ENCODE data around the gene COPS9. TPM values are rescaled to one million over a fixed set of nuclear protein-coding genes. Genes with fewer than 3 reads are reported as not detected.

The COPS9 gene
- total RNA-seq, 2 experiments from 2014 or later, result 84.5 to 91.3 TPM

- no peak overlapping the region for H3K4me3 Mint-ChIP-seq
- no peak overlapping the region for H3K27ac Mint-ChIP-seq
- DNase-seq, result no peak
- no peaks in the 10 kb centered on the region for H3K4me1 Mint-ChIP-seq (ENCODE audit: low read depth)
- CTCF ChIA-PET, result no interaction called here
- H3K9me3 Mint-ChIP-seq, result no peaks in the 10 kb centered on the region
- intact Hi-C loops (cut with micrococcal nuclease), result no loop called here
- H3K27me3 Mint-ChIP-seq (ENCODE audit: low read depth), result no peaks in the 10 kb centered on the region
- H3K36me3 Mint-ChIP-seq (ENCODE audit: low read depth), result peaks cover 44% of the 10 kb centered on the region
These were observed 8.8 kb downstream of the COPS9 start for GRCh38 chr2:240127191-240127750.

DNA sequence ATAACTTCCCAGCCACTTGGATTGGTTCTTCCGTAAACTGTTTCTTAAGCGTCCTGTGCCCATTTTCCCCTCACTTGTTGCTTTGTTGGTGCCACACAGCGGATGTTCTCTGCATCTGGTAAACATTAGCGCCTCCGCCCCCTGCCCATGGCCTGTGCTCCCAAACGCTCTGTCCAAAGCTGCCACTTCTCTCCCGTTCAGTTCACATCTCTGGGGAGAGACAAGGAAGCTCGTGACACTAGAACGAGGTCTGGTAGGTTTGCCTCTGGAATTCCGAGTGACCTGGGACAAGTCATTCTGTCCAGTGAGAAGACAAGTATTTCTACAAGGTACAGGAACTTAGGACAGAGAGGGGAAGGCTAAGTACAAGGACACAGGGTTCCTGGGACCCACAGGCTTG, 9.4 kb downstream of the COPS9 start:
- Mint-ChIP-seq H3K36me3 (ENCODE audit: low read depth) (peaks cover 40% of the 10 kb centered on the region), H3K4me3 (no peak overlapping the region), H3K27me3 (ENCODE audit: low read depth) (no peaks in the 10 kb centered on the region), H3K9me3 (no peaks in the 10 kb centered on the region), H3K4me1 (ENCODE audit: low read depth) (peaks cover 2% of the 10 kb centered on the region), H3K27ac (no peak overlapping the region)
- CTCF ChIA-PET, result no interaction called here
- intact Hi-C loops (cut with micrococcal nuclease), result no loop called here
- no peak for DNase-seq

DNA sequence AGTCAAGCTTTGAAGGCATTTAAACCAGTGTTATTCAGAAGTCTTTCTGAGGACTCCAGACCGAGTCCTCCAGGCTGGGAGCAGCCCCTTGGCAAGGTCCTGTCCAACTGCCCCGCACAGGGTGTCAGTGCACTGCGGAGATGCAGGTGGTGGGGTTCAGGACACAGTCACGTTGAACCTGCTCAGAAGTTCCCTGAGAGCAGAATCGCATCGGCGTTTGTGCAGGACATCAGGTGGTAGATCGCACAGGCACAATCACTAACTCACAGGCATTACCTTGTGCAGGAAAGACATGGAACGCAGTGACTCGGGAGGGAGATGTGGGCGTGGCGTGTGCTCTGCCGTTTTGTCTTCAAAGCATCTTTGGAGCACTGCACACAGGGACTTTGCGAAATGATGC, 10.4 kb downstream of the COPS9 start:
- no peak for DNase-seq
- Mint-ChIP-seq H3K4me1 (ENCODE audit: low read depth) (peaks cover 12% of the 10 kb centered on the region), H3K9me3 (no peaks in the 10 kb centered on the region), H3K27me3 (ENCODE audit: low read depth) (no peaks in the 10 kb centered on the region), H3K4me3 (no peak overlapping the region), H3K27ac (no peak overlapping the region), H3K36me3 (ENCODE audit: low read depth) (peaks cover 36% of the 10 kb centered on the region)
- intact Hi-C loops (cut with micrococcal nuclease), result no loop called here
- CTCF ChIA-PET, result no interaction called here

GRCh38 chr2:240124651-240125030, 11.5 kb downstream of the COPS9 start:
- Mint-ChIP-seq H3K4me1 (ENCODE audit: low read depth) (peaks cover 15% of the 10 kb centered on the region), H3K9me3 (no peaks in the 10 kb centered on the region), H3K27me3 (ENCODE audit: low read depth) (peaks cover 1% of the 10 kb centered on the region), H3K4me3 (no peak overlapping the region), H3K36me3 (ENCODE audit: low read depth) (peaks cover 26% of the 10 kb centered on the region), H3K27ac (no peak overlapping the region)
- no peak for DNase-seq
- CTCF ChIA-PET, result no interaction called here
- intact Hi-C loops (cut with micrococcal nuclease), result no loop called here

DNA sequence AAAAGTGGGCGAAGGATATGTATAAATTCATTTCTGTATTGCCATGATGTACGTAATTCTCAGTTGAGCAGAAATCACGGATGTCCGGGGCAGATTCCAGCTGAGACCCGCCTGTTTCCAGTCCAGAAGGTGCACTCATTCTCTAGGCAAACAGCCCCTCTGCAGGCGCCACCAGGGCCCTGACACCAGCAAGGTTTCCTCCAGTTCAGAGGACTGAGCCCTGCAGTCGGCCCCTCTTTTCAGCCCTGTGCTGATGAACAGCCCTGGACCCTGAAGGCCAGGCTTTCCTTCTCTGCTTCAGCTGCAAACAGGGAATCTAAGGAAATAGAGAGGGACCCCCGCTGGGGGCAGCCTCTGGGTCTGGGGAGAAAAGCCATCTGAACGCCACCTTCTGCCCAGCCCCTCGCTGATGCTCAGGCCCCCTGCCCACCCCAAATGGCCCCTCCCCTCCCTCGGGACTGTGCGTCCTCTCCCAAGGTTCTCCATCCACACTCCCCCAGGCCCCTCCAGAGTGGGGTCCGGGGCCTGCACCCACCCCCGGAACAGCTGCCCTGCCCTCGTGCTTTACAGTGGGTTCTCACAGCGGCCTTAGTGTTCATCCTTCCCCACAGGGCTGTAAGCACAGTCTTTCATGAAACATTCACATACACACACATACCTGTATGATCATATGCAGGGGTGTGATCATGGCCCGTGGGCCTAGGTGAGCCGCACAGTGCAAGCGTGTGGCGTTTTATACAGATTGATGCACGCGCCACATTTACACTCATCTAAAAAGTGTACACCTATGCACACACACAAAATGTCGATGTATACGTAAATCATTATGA, 12.1 kb downstream of the COPS9 start:
- intact Hi-C loops (cut with micrococcal nuclease), result no loop called here
- DNase-seq, result no peak
- CTCF ChIA-PET, result no interaction called here
- H3K9me3 Mint-ChIP-seq, result no peaks in the 10 kb centered on the region
- peaks cover 1% of the 10 kb centered on the region for H3K27me3 Mint-ChIP-seq (ENCODE audit: low read depth)
- no peak overlapping the region for H3K4me3 Mint-ChIP-seq
- H3K4me1 Mint-ChIP-seq (ENCODE audit: low read depth), result peaks cover 15% of the 10 kb centered on the region
- peaks cover 24% of the 10 kb centered on the region for H3K36me3 Mint-ChIP-seq (ENCODE audit: low read depth)
- H3K27ac Mint-ChIP-seq, result no peak overlapping the region

GRCh38 chr2:240121675-240122074, 14.4 kb downstream of the COPS9 start:
- intact Hi-C loops (cut with micrococcal nuclease), result no loop called here
- CTCF ChIA-PET, result interaction anchor here (0.6 kb wide), 1 partner anchor 29 kb away, joined by 3 read pairs; no protein-coding TSS in a partner anchor
- no peak for DNase-seq
- Mint-ChIP-seq H3K27ac (no peak overlapping the region), H3K27me3 (ENCODE audit: low read depth) (peaks cover 1% of the 10 kb centered on the region), H3K9me3 (no peaks in the 10 kb centered on the region), H3K4me1 (ENCODE audit: low read depth) (peaks cover 15% of the 10 kb centered on the region), H3K4me3 (no peak overlapping the region), H3K36me3 (ENCODE audit: low read depth) (peaks cover 8% of the 10 kb centered on the region)

DNA sequence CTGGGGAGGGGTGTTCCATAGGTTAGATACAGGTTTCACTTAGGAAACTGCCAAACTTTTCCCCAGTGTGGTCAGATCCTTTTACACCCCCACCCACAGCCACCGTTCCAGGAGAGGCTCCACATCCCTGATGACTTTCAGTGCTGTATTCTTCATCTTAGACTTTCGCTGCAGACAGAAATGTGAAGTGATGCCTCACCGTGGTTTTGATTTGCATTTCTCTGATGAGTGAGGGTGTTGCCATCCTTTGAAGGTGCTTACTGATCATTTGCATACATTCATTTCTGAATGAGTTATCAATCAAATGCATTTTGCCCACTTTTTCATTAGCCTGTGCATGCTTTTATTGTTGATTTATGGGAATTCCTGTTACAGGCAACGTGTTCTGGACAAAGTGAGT, 14.9 kb downstream of the COPS9 start:
- DNase-seq, result peak; percentile 53
- intact Hi-C loops (cut with micrococcal nuclease), result no loop called here
- peaks cover 5% of the 10 kb centered on the region for H3K36me3 Mint-ChIP-seq (ENCODE audit: low read depth)
- no peaks in the 10 kb centered on the region for H3K9me3 Mint-ChIP-seq
- H3K27ac Mint-ChIP-seq, result no peak overlapping the region
- H3K27me3 Mint-ChIP-seq (ENCODE audit: low read depth), result peaks cover 4% of the 10 kb centered on the region
- peaks cover 15% of the 10 kb centered on the region for H3K4me1 Mint-ChIP-seq (ENCODE audit: low read depth)
- CTCF ChIA-PET, result interaction anchor here (1.3 kb wide), 1 partner anchor 22 kb away, joined by 3 read pairs; no protein-coding TSS in a partner anchor
- no peak overlapping the region for H3K4me3 Mint-ChIP-seq

DNA sequence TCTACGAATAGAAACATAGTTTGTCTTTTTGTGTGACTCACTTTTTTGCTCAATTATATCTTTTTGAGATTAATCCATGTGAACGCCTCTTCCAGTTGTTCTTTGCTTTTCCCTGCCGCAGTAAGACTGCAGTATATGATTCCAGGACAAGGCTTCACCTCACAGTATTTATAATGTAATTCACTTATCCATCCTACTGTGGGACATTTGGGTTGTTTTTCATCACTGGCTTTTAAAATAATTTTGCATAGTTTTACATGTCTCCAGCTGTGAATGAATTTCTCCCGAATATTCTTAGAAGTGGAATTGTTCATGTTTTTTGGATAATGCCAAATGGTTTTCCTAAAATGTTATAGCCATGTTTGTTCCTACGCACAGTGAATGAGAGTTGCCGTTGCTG, 21.9 kb downstream of the COPS9 start:
- intact Hi-C loops (cut with micrococcal nuclease), result no loop called here
- CTCF ChIA-PET, result interaction anchor here (1.1 kb wide), 1 partner anchor 53 kb away, joined by 3 read pairs; no protein-coding TSS in a partner anchor
- Mint-ChIP-seq H3K36me3 (ENCODE audit: low read depth) (no peaks in the 10 kb centered on the region), H3K4me1 (ENCODE audit: low read depth) (no peaks in the 10 kb centered on the region), H3K9me3 (no peaks in the 10 kb centered on the region), H3K27ac (no peak overlapping the region), H3K4me3 (no peak overlapping the region), H3K27me3 (ENCODE audit: low read depth) (peaks cover 19% of the 10 kb centered on the region)
- no peak for DNase-seq

- intact Hi-C loops (cut with micrococcal nuclease), result no loop called here
- no peaks in the 10 kb centered on the region for H3K36me3 Mint-ChIP-seq (ENCODE audit: low read depth)
- peaks cover 23% of the 10 kb centered on the region for H3K27me3 Mint-ChIP-seq (ENCODE audit: low read depth)
- no peak overlapping the region for H3K27ac Mint-ChIP-seq
- CTCF ChIA-PET, result no interaction called here
- H3K9me3 Mint-ChIP-seq, result no peaks in the 10 kb centered on the region
- no peak for DNase-seq
- H3K4me1 Mint-ChIP-seq (ENCODE audit: low read depth), result no peaks in the 10 kb centered on the region
- H3K4me3 Mint-ChIP-seq, result no peak overlapping the region
These were observed 23.0 kb downstream of the COPS9 start for GRCh38 chr2:240112914-240113690.

- H3K36me3 Mint-ChIP-seq (ENCODE audit: low read depth), result no peaks in the 10 kb centered on the region
- no peaks in the 10 kb centered on the region for H3K9me3 Mint-ChIP-seq
- CTCF ChIA-PET, result no interaction called here
- no peak overlapping the region for H3K4me3 Mint-ChIP-seq
- H3K4me1 Mint-ChIP-seq (ENCODE audit: low read depth), result no peaks in the 10 kb centered on the region
- H3K27me3 Mint-ChIP-seq (ENCODE audit: low read depth), result peaks cover 26% of the 10 kb centered on the region
- no peak overlapping the region for H3K27ac Mint-ChIP-seq
- intact Hi-C loops (cut with micrococcal nuclease), result no loop called here
- no peak for DNase-seq
These were observed 24.9 kb downstream of the COPS9 start for GRCh38 chr2:240111253-240111652.

GRCh38 chr2:240109386-240109785, 26.7 kb downstream of the COPS9 start:
- CTCF ChIA-PET, result no interaction called here
- Mint-ChIP-seq H3K4me1 (ENCODE audit: low read depth) (no peaks in the 10 kb centered on the region), H3K27ac (no peak overlapping the region), H3K4me3 (no peak overlapping the region), H3K9me3 (no peaks in the 10 kb centered on the region), H3K36me3 (ENCODE audit: low read depth) (no peaks in the 10 kb centered on the region), H3K27me3 (ENCODE audit: low read depth) (peaks cover 20% of the 10 kb centered on the region)
- no peak for DNase-seq
- intact Hi-C loops (cut with micrococcal nuclease), result no loop called here

DNA sequence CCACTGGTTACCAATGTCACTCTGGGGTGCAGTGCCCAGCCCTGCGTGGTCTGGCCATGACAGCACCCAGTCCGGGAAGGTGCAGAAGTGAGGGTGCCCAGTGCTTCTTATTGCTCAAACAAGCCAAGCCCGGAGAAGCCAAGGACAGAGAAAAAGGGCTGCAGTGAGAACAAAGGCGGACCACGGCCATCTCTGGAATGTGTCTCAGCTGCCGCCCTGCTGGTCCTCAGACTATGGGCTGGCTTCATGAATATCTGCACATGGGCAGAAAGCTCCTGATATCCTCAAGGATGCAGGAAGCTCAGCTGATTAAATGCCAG, 28.7 kb downstream of the COPS9 start:
- no peaks in the 10 kb centered on the region for H3K4me1 Mint-ChIP-seq (ENCODE audit: low read depth)

More for the DNA sequence above, 28.7 kb downstream of the COPS9 start:
- DNase-seq, result no peak
- CTCF ChIA-PET, result no interaction called here
- Mint-ChIP-seq H3K36me3 (ENCODE audit: low read depth) (no peaks in the 10 kb centered on the region), H3K27ac (no peak overlapping the region), H3K9me3 (no peaks in the 10 kb centered on the region), H3K4me3 (no peak overlapping the region), H3K27me3 (ENCODE audit: low read depth) (peaks cover 27% of the 10 kb centered on the region)
- intact Hi-C loops (cut with micrococcal nuclease), result no loop called here

Measured in activated naive CD4-positive, alpha-beta T cell treated with anti-CD3 and anti-CD28 coated beads for 36 hours (primary cell).